Measurements from ENCODE around the gene KCMF1. TPM values are rescaled to one million over a fixed set of nuclear protein-coding genes. Genes with fewer than 3 reads are reported as not detected.
A peak's percentile ranks its signal among the peaks of the same experiment; 100 is the strongest.

The KCMF1 gene
- polyA plus RNA-seq, 2 of the 4 experiments (the other 2 are of a cell fraction), result 77.8 to 221 TPM

DNA sequence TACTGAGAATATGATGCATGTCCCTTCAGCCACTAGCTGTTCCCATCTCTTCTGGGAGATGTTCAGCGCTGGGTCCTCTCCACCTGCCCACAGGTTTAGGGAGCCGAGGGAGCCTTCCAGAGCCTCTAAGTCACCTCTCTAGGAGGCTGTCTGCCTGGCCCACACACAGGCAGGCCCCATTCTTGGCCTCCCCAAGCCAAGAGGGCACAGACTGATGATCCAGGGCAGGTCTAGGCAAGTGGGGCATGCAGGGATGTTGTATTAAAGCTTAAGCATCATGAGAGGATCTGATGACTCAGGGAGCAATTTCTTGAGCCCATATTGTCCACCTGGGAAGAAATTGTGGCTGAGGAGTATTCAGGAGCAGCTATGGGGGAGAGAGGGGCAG is 45.6 kb upstream of the KCMF1 start:
- DNase-seq (ENCODE audit: low read depth in 1 of 2, low spot score in 1 of 2) (no peak), ATAC-seq (peak in 1 of 2 experiments; percentile 17), FAIRE-seq (no peak)
- peak overlapping the region; percentile 91 to 93 for H3K27ac ChIP-seq
- TF ChIP-seq MAX (IDR thresholded peaks at IDR 0.05) (no peak), NPAS2 (CRISPR knock-in tag; IDR thresholded peaks at IDR 0.05; ENCODE audit: borderline replicate concordance) (no peak)
- WGBS (ENCODE audit: missing lambda C conversion rate), result 93% methylated on average over 2 of the region's 2 CpGs
- ChIA-PET CTCF (interaction anchor here (0.6 to 11.3 kb wide), 70 partner anchors 10 to 473 kb away, joined by 3 to 260 read pairs (median 7); partner anchors contain the start of genes DNAH6, KCMF1, SUCLG1 and TMSB10), POLR2A (interaction anchor here (0.6 to 3.1 kb wide), 17 partner anchors 14 to 428 kb away, joined by 3 to 98 read pairs (median 5); partner anchors contain the start of genes KCMF1, TMSB10 and TRABD2A)
- H3K4me1 ChIP-seq, result peaks cover 33% of the 10 kb centered on the region
- no peaks in the 10 kb centered on the region for H3K9me3 ChIP-seq
- H3K4me2 ChIP-seq, result peak overlapping the region; percentile 76
- peak overlapping the region; percentile 64; the same call in 2 of the 3 replicates for H3K4me3 ChIP-seq

- H3K4me1 ChIP-seq, result peaks cover 29% of the 10 kb centered on the region
- H3K4me3 ChIP-seq, result peak overlapping the region; percentile 64
- peak; percentile 88 to 89 for ATAC-seq
- CTCF ChIA-PET, result interaction anchor here (0.6 to 11.3 kb wide), 89 partner anchors 11 to 480 kb away, joined by 3 to 260 read pairs (median 5); partner anchors contain the start of genes DNAH6, KCMF1, SUCLG1 and TMSB10
- DNase-seq (ENCODE audit: low read depth in 1 of 2, low spot score in 1 of 2), result peak; percentile 94 to 100
- peak overlapping the region; percentile 91 to 93 for H3K27ac ChIP-seq
- peak; percentile 70 for FAIRE-seq
- no peaks in the 10 kb centered on the region for H3K9me3 ChIP-seq
- 2% methylated on average over 33 of the region's 34 CpGs for WGBS (ENCODE audit: missing lambda C conversion rate)
- peak overlapping the region; percentile 76 for H3K4me2 ChIP-seq
- POLR2A ChIA-PET, result interaction anchor here (0.6 to 3.1 kb wide), 18 partner anchors 12 to 429 kb away, joined by 3 to 98 read pairs (median 4); partner anchors contain the start of genes KCMF1, TMSB10 and TRABD2A
- TF ChIP-seq POLR2A (IDR thresholded peaks at IDR 0.05; ENCODE audit: low read length) (peak; percentile 42), RAD21 (conservative IDR thresholded peaks at IDR 0.05 in 1 of 2, IDR thresholded peaks at IDR 0.05 in 1 of 2) (peak; percentile 92 to 99), ZNF302 (CRISPR knock-in tag; IDR thresholded peaks at IDR 0.05) (no peak), POLR2AphosphoS2 (conservative IDR thresholded peaks at IDR 0.05; ENCODE audit: low read length) (no peak), RFX5 (IDR thresholded peaks at IDR 0.05) (peak; percentile 61; the same call in 1 of the 2 replicates), BHLHE40 (IDR thresholded peaks at IDR 0.05; ENCODE audit: low read depth, low read length) (no peak), TP53 (CRISPR knock-in tag; IDR thresholded peaks at IDR 0.05) (no peak), HOXB5 (CRISPR knock-in tag; IDR thresholded peaks at IDR 0.05) (0 out of 2 replicates have a peak, but pooled peaks have one; percentile 35), GATA3 (IDR thresholded peaks at IDR 0.05; ENCODE audit: borderline replicate concordance) (peak; percentile 57), HEYL (CRISPR knock-in tag; IDR thresholded peaks at IDR 0.05) (no peak), TFCP2L1 (CRISPR knock-in tag; IDR thresholded peaks at IDR 0.05) (no peak), CBX8 (IDR thresholded peaks at IDR 0.05) (no peak), SMC3 (IDR thresholded peaks at IDR 0.05) (peak; percentile 99), FOSB (CRISPR knock-in tag; IDR thresholded peaks at IDR 0.05) (no peak), MYC (IDR thresholded peaks at IDR 0.05; ENCODE audit: borderline replicate concordance, low read length) (peak; percentile 91; the same call in 1 of the 2 replicates), PHF8 (IDR thresholded peaks at IDR 0.05; ENCODE audit: borderline replicate concordance, low read depth) (no peak; the same call in 1 of the 2 replicates), ZSCAN20 (CRISPR knock-in tag; IDR thresholded peaks at IDR 0.05) (no peak), CBX2 (IDR thresholded peaks at IDR 0.05; ENCODE audit: borderline replicate concordance, low read depth) (no peak), MAX (IDR thresholded peaks at IDR 0.05) (peak; percentile 97), RARB (CRISPR knock-in tag; IDR thresholded peaks at IDR 0.05) (0 out of 2 replicates have a peak, but pooled peaks have one; percentile 5), ESRRA (IDR thresholded peaks at IDR 0.05; ENCODE audit: borderline replicate concordance, low read length) (0 out of 2 replicates have a peak, but pooled peaks have one; percentile 19), JUN (IDR thresholded peaks at IDR 0.05) (peak; percentile 75 to 82; a peak in 4 of 5 replicates), CEBPB (IDR thresholded peaks at IDR 0.05) (peak; percentile 95 to 98), HMGXB4 (CRISPR knock-in tag; IDR thresholded peaks at IDR 0.05; ENCODE audit: borderline replicate concordance) (no peak), ZC3H11A (IDR thresholded peaks at IDR 0.05) (no peak), MAFK (IDR thresholded peaks at IDR 0.05; ENCODE audit: partially characterized antibody) (no peak), RCOR1 (IDR thresholded peaks at IDR 0.05; ENCODE audit: low read depth, low read length) (no peak), NPAS2 (CRISPR knock-in tag; IDR thresholded peaks at IDR 0.05; ENCODE audit: borderline replicate concordance) (no peak)
- TF ChIP-seq, protein P1, sequence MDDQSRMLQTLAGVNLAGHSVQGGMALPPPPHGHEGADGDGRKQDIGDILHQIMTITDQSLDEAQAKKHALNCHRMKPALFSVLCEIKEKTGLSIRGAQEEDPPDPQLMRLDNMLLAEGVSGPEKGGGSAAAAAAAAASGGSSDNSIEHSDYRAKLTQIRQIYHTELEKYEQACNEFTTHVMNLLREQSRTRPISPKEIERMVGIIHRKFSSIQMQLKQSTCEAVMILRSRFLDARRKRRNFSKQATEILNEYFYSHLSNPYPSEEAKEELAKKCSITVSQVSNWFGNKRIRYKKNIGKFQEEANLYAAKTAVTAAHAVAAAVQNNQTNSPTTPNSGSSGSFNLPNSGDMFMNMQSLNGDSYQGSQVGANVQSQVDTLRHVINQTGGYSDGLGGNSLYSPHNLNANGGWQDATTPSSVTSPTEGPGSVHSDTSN (IDR thresholded peaks at IDR 0.05), result no peak; the same call in 1 of the 2 replicates
- TF ChIP-seq, protein P2, sequence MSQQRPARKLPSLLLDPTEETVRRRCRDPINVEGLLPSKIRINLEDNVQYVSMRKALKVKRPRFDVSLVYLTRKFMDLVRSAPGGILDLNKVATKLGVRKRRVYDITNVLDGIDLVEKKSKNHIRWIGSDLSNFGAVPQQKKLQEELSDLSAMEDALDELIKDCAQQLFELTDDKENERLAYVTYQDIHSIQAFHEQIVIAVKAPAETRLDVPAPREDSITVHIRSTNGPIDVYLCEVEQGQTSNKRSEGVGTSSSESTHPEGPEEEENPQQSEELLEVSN (IDR thresholded peaks at IDR 0.05; ENCODE audit: borderline replicate concordance, low read depth), result peak; percentile 77
- TF ChIP-seq, protein P3, sequence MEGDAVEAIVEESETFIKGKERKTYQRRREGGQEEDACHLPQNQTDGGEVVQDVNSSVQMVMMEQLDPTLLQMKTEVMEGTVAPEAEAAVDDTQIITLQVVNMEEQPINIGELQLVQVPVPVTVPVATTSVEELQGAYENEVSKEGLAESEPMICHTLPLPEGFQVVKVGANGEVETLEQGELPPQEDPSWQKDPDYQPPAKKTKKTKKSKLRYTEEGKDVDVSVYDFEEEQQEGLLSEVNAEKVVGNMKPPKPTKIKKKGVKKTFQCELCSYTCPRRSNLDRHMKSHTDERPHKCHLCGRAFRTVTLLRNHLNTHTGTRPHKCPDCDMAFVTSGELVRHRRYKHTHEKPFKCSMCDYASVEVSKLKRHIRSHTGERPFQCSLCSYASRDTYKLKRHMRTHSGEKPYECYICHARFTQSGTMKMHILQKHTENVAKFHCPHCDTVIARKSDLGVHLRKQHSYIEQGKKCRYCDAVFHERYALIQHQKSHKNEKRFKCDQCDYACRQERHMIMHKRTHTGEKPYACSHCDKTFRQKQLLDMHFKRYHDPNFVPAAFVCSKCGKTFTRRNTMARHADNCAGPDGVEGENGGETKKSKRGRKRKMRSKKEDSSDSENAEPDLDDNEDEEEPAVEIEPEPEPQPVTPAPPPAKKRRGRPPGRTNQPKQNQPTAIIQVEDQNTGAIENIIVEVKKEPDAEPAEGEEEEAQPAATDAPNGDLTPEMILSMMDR (IDR thresholded peaks at IDR 0.05), result peak; percentile 100
Measured at GRCh38 chr2:84925724-84926376, 45.1 kb upstream of the KCMF1 start.
